ENCODE results near the gene ALOX5AP.

GRCh38 chr13:30690282-30691188 is 44.8 kb upstream of the ALOX5AP start:
- TF ChIP-seq SMAD3 (CRISPR knock-in tag; IDR thresholded peaks at IDR 0.05; ENCODE audit: borderline replicate concordance) (no peak), MXD4 (CRISPR knock-in tag; IDR thresholded peaks at IDR 0.05; ENCODE audit: borderline replicate concordance) (no peak), CTCF (IDR thresholded peaks at IDR 0.05) (no peak)
